Astrocyte of the cerebellum (primary cell): ENCODE measurements around the gene CERS6.

Experiments used
- DNase-seq: peaks from one replicate; pipeline ENCODE4 v3.0.0-alpha.2; 2011; ENCODE audit warnings: low read depth
- H3K4me3 ChIP-seq: 2 replicates; pipeline ENCODE4 v1.5.1; 2011; ENCODE audit warnings: mild to moderate bottlenecking, low read depth, low read length, moderate library complexity
- in situ Hi-C: cut with HindIII; loops from 2 replicates; pipeline ENCODE4 v1.10.0; 2017; ENCODE audit warnings: low sequenced_read_pairs
- TF ChIP-seq, protein P1 (sequence below): IDR thresholded peaks from 2 replicates; pipeline ENCODE4 v1.5.1; 2012; ENCODE audit warnings: low read length, low read depth, moderate library complexity, mild to moderate bottlenecking; ENCODE audit errors: missing control alignments

Gene CERS6

GRCh38 chr2:168518555-168519066 is 62.5 kb downstream of the CERS6 start:
- in situ Hi-C loops: no loop called here
- TF ChIP-seq, protein P1, sequence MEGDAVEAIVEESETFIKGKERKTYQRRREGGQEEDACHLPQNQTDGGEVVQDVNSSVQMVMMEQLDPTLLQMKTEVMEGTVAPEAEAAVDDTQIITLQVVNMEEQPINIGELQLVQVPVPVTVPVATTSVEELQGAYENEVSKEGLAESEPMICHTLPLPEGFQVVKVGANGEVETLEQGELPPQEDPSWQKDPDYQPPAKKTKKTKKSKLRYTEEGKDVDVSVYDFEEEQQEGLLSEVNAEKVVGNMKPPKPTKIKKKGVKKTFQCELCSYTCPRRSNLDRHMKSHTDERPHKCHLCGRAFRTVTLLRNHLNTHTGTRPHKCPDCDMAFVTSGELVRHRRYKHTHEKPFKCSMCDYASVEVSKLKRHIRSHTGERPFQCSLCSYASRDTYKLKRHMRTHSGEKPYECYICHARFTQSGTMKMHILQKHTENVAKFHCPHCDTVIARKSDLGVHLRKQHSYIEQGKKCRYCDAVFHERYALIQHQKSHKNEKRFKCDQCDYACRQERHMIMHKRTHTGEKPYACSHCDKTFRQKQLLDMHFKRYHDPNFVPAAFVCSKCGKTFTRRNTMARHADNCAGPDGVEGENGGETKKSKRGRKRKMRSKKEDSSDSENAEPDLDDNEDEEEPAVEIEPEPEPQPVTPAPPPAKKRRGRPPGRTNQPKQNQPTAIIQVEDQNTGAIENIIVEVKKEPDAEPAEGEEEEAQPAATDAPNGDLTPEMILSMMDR: no peak
- DNase-seq: no peak
- H3K4me3 ChIP-seq: no peak overlapping the region

- in situ Hi-C loops: loop anchor here (5.0 kb wide), 1 partner anchor 108 kb away; no protein-coding TSS in a partner anchor
Measured at GRCh38 chr2:168519534-168520308, 63.6 kb downstream of the CERS6 start.

DNA sequence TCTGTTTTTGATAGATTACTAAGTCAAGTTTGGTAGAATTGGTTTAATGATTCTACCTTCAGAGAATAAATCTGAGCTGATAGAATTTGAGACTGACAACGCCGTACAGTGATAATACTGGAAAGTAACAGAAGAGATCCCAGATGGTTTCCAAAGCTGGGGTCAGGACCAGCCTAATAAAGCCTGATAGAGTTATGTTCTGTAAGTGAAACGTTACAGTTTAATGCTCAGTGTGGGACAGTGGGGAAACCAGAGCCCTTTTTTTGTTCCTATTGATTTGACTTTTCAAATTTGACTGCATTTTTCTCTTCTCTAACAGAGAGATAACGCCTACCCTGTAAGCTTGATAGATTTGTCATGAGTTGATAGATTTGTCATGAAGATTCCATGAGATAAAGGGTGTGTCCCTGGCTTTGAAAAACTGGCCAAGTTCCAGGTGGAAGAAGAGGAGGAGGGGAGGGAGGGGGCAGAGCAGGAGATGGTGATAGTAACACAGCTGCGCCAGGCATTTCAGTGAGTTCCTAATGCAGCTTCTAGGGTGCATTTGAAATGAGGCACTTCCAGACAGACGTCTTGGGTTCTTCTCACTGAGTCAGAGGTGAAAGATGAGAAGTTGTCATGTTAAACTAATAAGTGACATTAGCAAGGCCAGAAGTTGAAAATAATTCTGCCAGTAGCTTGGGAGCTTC is 65.1 kb downstream of the CERS6 start:
- TF ChIP-seq, protein P1: no peak
- in situ Hi-C loops: loop anchor here (5.0 kb wide), 1 partner anchor 106 kb away; no protein-coding TSS in a partner anchor
- no peak for DNase-seq
- H3K4me3 ChIP-seq: no peak overlapping the region

More at GRCh38 chr2:168519534-168520308, 63.6 kb downstream of the CERS6 start:
- no peak for DNase-seq
- H3K4me3 ChIP-seq: no peak overlapping the region
- TF ChIP-seq, protein P1: no peak

GRCh38 chr2:168522446-168522845 is 66.4 kb downstream of the CERS6 start:
- TF ChIP-seq, protein P1: no peak
- in situ Hi-C loops: loop anchor here (5.0 kb wide), 1 partner anchor 105 kb away; no protein-coding TSS in a partner anchor
- no peak overlapping the region for H3K4me3 ChIP-seq
- no peak for DNase-seq

- TF ChIP-seq, protein P1: no peak
- in situ Hi-C loops: loop anchor here (5.0 kb wide), 1 partner anchor 103 kb away; no protein-coding TSS in a partner anchor
- no peak overlapping the region for H3K4me3 ChIP-seq
- DNase-seq: no peak
Measured at GRCh38 chr2:168524005-168524404, 67.9 kb downstream of the CERS6 start.

DNA sequence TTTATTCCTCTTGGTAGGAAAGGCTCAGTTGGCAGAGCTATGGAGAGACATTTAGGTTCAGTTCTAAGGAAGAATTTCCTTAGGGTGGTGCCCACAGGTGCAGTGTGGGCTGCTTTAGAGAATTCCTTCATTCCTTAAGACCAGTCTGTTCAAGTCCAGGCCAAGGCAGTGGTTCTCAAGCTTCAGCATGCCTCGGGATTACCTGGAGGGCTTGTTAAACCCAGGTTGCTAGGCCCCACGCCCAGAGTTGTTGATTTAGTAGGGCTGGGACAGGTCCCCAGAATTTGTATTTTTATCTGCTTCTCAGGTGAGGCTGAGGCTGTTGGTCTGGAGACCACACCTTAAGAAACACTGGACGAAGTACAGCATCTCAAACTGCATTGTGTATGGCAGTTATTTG is 68.9 kb downstream of the CERS6 start:
- TF ChIP-seq, protein P1: no peak
- no peak overlapping the region for H3K4me3 ChIP-seq
- in situ Hi-C loops: no loop called here
- DNase-seq: no peak
